Heart right ventricle (tissue), 16 donors: Measurements from ENCODE around the gene ITGB6. TPM values are rescaled to one million over a fixed set of nuclear protein-coding genes. Genes with fewer than 3 reads are reported as not detected.

ENCODE experiments used
- ATAC-seq, 8 donors: fragments of 200-7000 bp; cut with Tn5 transposase; one replicate each; pipeline ENCODE4 v1.9.1; 2020; ENCODE audit warnings: mild to moderate bottlenecking in 8 of 8, moderate library complexity in 8 of 8, moderate number of reproducible peaks in 1 of 8
- DNase-seq, 2 donors: peaks; one replicate each; pipeline ENCODE4 v3.0.0-alpha.2; 2020
- H3K27ac ChIP-seq, 10 donors: fragments of 200-600 bp; sonication (generic) in 2 of 10; one replicate each; pipeline versions ENCODE4 v1.5.0 to v1.8.0; 2020 to 2022; ENCODE audit warnings: mild to moderate bottlenecking in 3 of 10
- H3K27me3 ChIP-seq, 7 donors: fragments of 200-600 bp; one replicate each; pipeline ENCODE4 v1.8.0; 2021 to 2022; ENCODE audit warnings: mild to moderate bottlenecking in 2 of 7
- H3K36me3 ChIP-seq, 9 donors: fragments of 200-600 bp; sonication (generic) in 1 of 9; one replicate each; pipeline versions ENCODE4 v1.5.0 to v1.8.0; 2020 to 2022; ENCODE audit warnings: mild to moderate bottlenecking in 2 of 9
- H3K4me1 ChIP-seq, 9 donors: fragments of 200-600 bp; sonication (generic) in 1 of 9; one replicate each; pipeline versions ENCODE4 v1.5.0 to v1.8.0; 2020 to 2022; ENCODE audit warnings: mild to moderate bottlenecking in 4 of 9
- H3K4me3 ChIP-seq, 10 donors: fragments of 200-600 bp; sonication (generic) in 2 of 10; one replicate each; pipeline versions ENCODE4 v1.5.0 to v1.8.0; 2020 to 2022; ENCODE audit warnings: mild to moderate bottlenecking in 7 of 10, moderate library complexity in 2 of 10
- H3K9me3 ChIP-seq, 11 donors: fragments of 200-600 bp in 10 of 11; sonication (generic) in 2 of 11; one replicate each; pipeline versions ENCODE4 v1.5.0 to v1.8.0; 2013 to 2022; ENCODE audit warnings: mild to moderate bottlenecking in 2 of 11, control low read depth in 1 of 11, moderate library complexity in 1 of 11
- WGBS, 2 donors: extraction: QIAGEN DNeasy Blood & Tissue Kit; methylation state at CpG; one replicate each; pipeline ENCODE4 v1.1.7; 2013; ENCODE audit warnings: inconsistent platforms in 1 of 2; 5-methylcytosine and 5-hydroxymethylcytosine counted together
- intact Hi-C, 10 donors: fragments of 100-400 bp; cut with DNase I; formaldehyde crosslinking; loops; one replicate each; pipeline versions ENCODE4 v1.11.1 to v1.14.2; 2022
- polyA plus RNA-seq, 2 donors: library from polyadenylated mRNA; stranded (reverse); fragments of 200-250 nt; gene quantifications; one replicate each; pipeline ENCODE4 v1.2.3, GENCODE V29; 2013
- total RNA-seq, 10 donors: library from RNA; stranded (reverse); fragmentation: NEBNext Ultra II Directional in 3 of 10; extraction: Animal tissue kit (Norgen Biotek cat#: 25700) in 3 of 10; gene quantifications; one replicate each; pipeline versions ENCODE4 v1.2.1 to v1.2.4, GENCODE V29; 2021 to 2023
- TF ChIP-seq, protein P1 (sequence below), 9 donors: fragments of 200-600 bp; sonication (generic) in 2 of 9; IDR thresholded peaks; one replicate each; pipeline versions ENCODE4 v1.5.0 to v1.8.0; 2021 to 2022; ENCODE audit warnings: antibody characterized with exemption in 9 of 9, mild to moderate bottlenecking in 5 of 9, moderate library complexity in 1 of 9
- donor health status: Arrhythmogenic right ventricular cardiomyopathy.
- donor health status: ischemic (EF 13 %, LVEDD 7.1; RV severe dilation, severe dysfunction).
- donor health status: healthy with polysubstance abuse.
- donor health status: DM: no; HTN: yes; CAD: no.
- donor health status: DM: no; HTN: no; CAD: no.
- donor health status: ischemic (EF 25% LVEDD 6.9; RV normal size, moderate dysfunction).
- donor health status: ischemic (EF 25% LVEDD 5.7; RV mildly dilated, moderate dysfunction).
- donor health status: healthy.
- donor health status: DM: yes; HTN: yes; CAD: no.
- donor health status: Ischemic cardiomyopathy.
- donor health status: ischemic (EF 35%, LVEDD 5.7; RV mildly dilated, moderate dysfunction).
- donor health status: nonischemic (EF 11% LVEDD 7.7; RV severe dilation, severe dysfunction).
- donor health status: DM: yes; HTN: yes; CAD: no.
- donor health status: PGD.
- donor health status: ischemic (EF 29% LVEDD 5.4; RV normal size, mild dysfunction).
- donor health status: nonischemic (EF 23%, LVEDD 6.1; RV moderate dilation, normal function).

The ITGB6 gene
- total and polyA plus RNA-seq, 12 donors = 0.09 to 3.5 (median 1.2) TPM

- intact Hi-C loops = loop anchor here (1.0 to 10.0 kb wide), 12 partner anchors 155 to 955 kb away; no protein-coding TSS in a partner anchor
- DNase-seq = peak; percentile 39 to 71
- ATAC-seq = peak in 7 of 8 donors; percentile 79 to 92 (median 86)
- no peaks in the 10 kb centered on the region for H3K36me3 ChIP-seq
- no peak overlapping the region for H3K4me3 ChIP-seq
- TF ChIP-seq, protein P1, sequence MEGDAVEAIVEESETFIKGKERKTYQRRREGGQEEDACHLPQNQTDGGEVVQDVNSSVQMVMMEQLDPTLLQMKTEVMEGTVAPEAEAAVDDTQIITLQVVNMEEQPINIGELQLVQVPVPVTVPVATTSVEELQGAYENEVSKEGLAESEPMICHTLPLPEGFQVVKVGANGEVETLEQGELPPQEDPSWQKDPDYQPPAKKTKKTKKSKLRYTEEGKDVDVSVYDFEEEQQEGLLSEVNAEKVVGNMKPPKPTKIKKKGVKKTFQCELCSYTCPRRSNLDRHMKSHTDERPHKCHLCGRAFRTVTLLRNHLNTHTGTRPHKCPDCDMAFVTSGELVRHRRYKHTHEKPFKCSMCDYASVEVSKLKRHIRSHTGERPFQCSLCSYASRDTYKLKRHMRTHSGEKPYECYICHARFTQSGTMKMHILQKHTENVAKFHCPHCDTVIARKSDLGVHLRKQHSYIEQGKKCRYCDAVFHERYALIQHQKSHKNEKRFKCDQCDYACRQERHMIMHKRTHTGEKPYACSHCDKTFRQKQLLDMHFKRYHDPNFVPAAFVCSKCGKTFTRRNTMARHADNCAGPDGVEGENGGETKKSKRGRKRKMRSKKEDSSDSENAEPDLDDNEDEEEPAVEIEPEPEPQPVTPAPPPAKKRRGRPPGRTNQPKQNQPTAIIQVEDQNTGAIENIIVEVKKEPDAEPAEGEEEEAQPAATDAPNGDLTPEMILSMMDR (IDR thresholded peaks at IDR 0.05) = peak; percentile 62 to 88 (median 82)
- peaks cover 0 to 4% (median 0%) of the 10 kb centered on the region in 9 donors for H3K4me1 ChIP-seq
- H3K9me3 ChIP-seq = no peaks in the 10 kb centered on the region
- WGBS, 2 donors = 40 to 42% methylated on average over 8 of the region's 8 CpGs
- H3K27me3 ChIP-seq = no peaks in the 10 kb centered on the region
- no peak overlapping the region for H3K27ac ChIP-seq
These were observed 90.0 kb downstream of the ITGB6 start for GRCh38 chr2:160109939-160110673.

- DNase-seq (no peak), ATAC-seq (no peak)
- Histone ChIP-seq H3K9me3 (no peaks in the 10 kb centered on the region), H3K27ac (no peak overlapping the region), H3K27me3 (no peaks in the 10 kb centered on the region), H3K36me3 (no peaks in the 10 kb centered on the region), H3K4me3 (no peak overlapping the region), H3K4me1 (peaks cover 0 to 4% (median 0%) of the 10 kb centered on the region in 9 donors)
- TF ChIP-seq, protein P1 (IDR thresholded peaks at IDR 0.05) = no peak
- 90 to 96% methylated on average over 3 of the region's 3 CpGs for WGBS, 2 donors
- intact Hi-C loops = loop anchor here in 6 of 10 donors (5.0 to 10.0 kb wide), 6 partner anchors 866 to 956 kb away; no protein-coding TSS in a partner anchor
These were observed 90.8 kb downstream of the ITGB6 start for GRCh38 chr2:160109243-160109642.

- Histone ChIP-seq H3K36me3 (no peaks in the 10 kb centered on the region), H3K27ac (no peak overlapping the region), H3K4me3 (no peak overlapping the region), H3K4me1 (peaks cover 0 to 4% (median 0%) of the 10 kb centered on the region in 9 donors), H3K9me3 (no peaks in the 10 kb centered on the region), H3K27me3 (no peaks in the 10 kb centered on the region)
- TF ChIP-seq, protein P1 (IDR thresholded peaks at IDR 0.05) = no peak
- no peak for ATAC-seq
- 43 to 71% methylated on average over 2 of the region's 2 CpGs for WGBS, 2 donors
- DNase-seq = no peak
- intact Hi-C loops = loop anchor here in 6 of 10 donors (5.0 to 10.0 kb wide), 6 partner anchors 866 to 956 kb away; no protein-coding TSS in a partner anchor
These were observed 91.4 kb downstream of the ITGB6 start for GRCh38 chr2:160108646-160109045.

DNA sequence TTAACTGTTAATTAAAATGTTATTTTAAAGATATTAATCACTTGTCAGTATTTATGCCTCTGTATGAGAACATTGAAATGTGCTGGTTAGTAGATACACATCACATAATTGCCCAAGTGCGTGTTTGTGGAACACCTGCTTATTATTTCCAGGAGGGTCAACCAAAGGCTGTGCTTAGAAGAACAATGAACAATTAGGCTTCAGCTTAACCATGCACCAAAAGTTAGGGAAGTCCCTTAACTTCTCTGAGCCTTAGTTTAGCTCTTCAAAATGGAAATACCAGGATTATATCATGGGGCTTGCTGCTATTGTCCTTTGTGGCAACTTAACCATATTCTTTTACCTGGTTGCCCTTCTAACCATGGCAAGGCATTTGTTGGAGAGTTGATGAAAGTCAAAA lies 94.7 kb downstream of the ITGB6 start:
- no peaks in the 10 kb centered on the region for H3K27me3 ChIP-seq
- WGBS, 2 donors = 98 to 100% methylated on average over 1 of the region's 1 CpG
- H3K4me1 ChIP-seq = peaks cover 0 to 3% (median 0%) of the 10 kb centered on the region in 9 donors
- TF ChIP-seq, protein P1 (IDR thresholded peaks at IDR 0.05) = no peak
- ATAC-seq (no peak), DNase-seq (no peak)
- no peaks in the 10 kb centered on the region for H3K36me3 ChIP-seq
- intact Hi-C loops = loop anchor here in 6 of 10 donors (5.0 to 10.0 kb wide), 6 partner anchors 869 to 959 kb away; no protein-coding TSS in a partner anchor
- H3K9me3 ChIP-seq = no peaks in the 10 kb centered on the region
- no peak overlapping the region for H3K4me3 ChIP-seq
- no peak overlapping the region for H3K27ac ChIP-seq
